Spleen (tissue), 7 donors: ENCODE data around the gene MIEF1.
A peak's percentile ranks its signal among the peaks of the same experiment; 100 is the strongest.

Experiments
- POLR2A ChIP-seq, 3 donors: fragments of 450-650 bp; IDR thresholded peaks; one replicate each; pipeline ENCODE4 v1.5.1; 2017; ENCODE audit warnings: antibody characterized with exemption in 3 of 3, mild to moderate bottlenecking in 1 of 3
- POLR2AphosphoS5 ChIP-seq, 3 donors: sonication (generic); formaldehyde crosslinking; IDR thresholded peaks; one replicate each; pipeline ENCODE4 v1.5.1; 2017; ENCODE audit warnings: antibody characterized with exemption in 3 of 3
- TF ChIP-seq, protein P1 (sequence below), 11 experiments: fragments of 200-600 bp in 7 of 11; fragments of 450-650 bp in 4 of 11; sonication (generic) in 4 of 11; IDR thresholded peaks in 8 of 11; conservative IDR thresholded peaks in 3 of 11; 1 replicate in 7 of 11; 2 replicates in 4 of 11; pipeline versions ENCODE4 v1.4.0 to v1.8.0; 2016 to 2021; ENCODE audit warnings: antibody characterized with exemption in 11 of 11, inconsistent platforms in 4 of 11, mild to moderate bottlenecking in 1 of 11
- donor health status: DM: no; HTN: no; CAD: no; lungs with moderate emphysema.
- donor health status: DM: no; HTN: no; CAD: no.
- donor health status: DM: no; HTN: no; CAD: no.

- peak in 1 of 3 donors; percentile 1 for TF ChIP-seq POLR2AphosphoS5 (IDR thresholded peaks at IDR 0.05)
- TF ChIP-seq, protein P1, sequence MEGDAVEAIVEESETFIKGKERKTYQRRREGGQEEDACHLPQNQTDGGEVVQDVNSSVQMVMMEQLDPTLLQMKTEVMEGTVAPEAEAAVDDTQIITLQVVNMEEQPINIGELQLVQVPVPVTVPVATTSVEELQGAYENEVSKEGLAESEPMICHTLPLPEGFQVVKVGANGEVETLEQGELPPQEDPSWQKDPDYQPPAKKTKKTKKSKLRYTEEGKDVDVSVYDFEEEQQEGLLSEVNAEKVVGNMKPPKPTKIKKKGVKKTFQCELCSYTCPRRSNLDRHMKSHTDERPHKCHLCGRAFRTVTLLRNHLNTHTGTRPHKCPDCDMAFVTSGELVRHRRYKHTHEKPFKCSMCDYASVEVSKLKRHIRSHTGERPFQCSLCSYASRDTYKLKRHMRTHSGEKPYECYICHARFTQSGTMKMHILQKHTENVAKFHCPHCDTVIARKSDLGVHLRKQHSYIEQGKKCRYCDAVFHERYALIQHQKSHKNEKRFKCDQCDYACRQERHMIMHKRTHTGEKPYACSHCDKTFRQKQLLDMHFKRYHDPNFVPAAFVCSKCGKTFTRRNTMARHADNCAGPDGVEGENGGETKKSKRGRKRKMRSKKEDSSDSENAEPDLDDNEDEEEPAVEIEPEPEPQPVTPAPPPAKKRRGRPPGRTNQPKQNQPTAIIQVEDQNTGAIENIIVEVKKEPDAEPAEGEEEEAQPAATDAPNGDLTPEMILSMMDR (IDR thresholded peaks at IDR 0.05 in 8 of 11, conservative IDR thresholded peaks at IDR 0.05 in 3 of 11) = peak in 7 of 11 experiments; percentile 18 to 60 (median 34)
- peak in 1 of 3 donors; percentile 44 for TF ChIP-seq POLR2A (IDR thresholded peaks at IDR 0.05)
Measured at GRCh38 chr22:39519681-39520225, 17.7 kb downstream of the MIEF1 start.
